HFFc6 (cell line): ENCODE results near the gene LHB. TPM values are rescaled to one million over a fixed set of nuclear protein-coding genes. Genes with fewer than 3 reads are reported as not detected.

ENCODE experiments used
- DNase-seq: peaks from one replicate; pipeline ENCODE4 v3.0.0-alpha.2; 2018
- H3K27ac Mint-ChIP-seq: 2 replicates; pipeline ENCODE4 v1.8.0; 2020; ENCODE audit warnings: mild to moderate bottlenecking, mixed read lengths
- H3K27me3 Mint-ChIP-seq: 2 replicates; pipeline ENCODE4 v1.8.0; 2021; ENCODE audit warnings: mild to moderate bottlenecking, moderate library complexity, mixed read lengths; ENCODE audit not compliant: insufficient read depth
- H3K36me3 Mint-ChIP-seq: 2 replicates; pipeline ENCODE4 v1.8.0; 2021; ENCODE audit warnings: low read depth, mixed read lengths
- H3K4me1 Mint-ChIP-seq: 2 replicates; pipeline ENCODE4 v1.8.0; 2020; ENCODE audit warnings: low read depth, mixed read lengths
- H3K4me3 Mint-ChIP-seq: 2 replicates; pipeline ENCODE4 v1.8.0; 2020; ENCODE audit warnings: mild to moderate bottlenecking, moderate library complexity, mixed read lengths
- H3K9me3 Mint-ChIP-seq: 2 replicates; pipeline ENCODE4 v1.8.0; 2020; ENCODE audit warnings: mild to moderate bottlenecking, mixed read lengths
- total RNA-seq, 6 experiments: library from RNA; stranded (reverse); fragmentation: NEBNext Ultra II Directional; extraction: Animal tissue kit (Norgen Biotek cat#: 25700); gene quantifications; 2 replicates in 1 of 6; 3 replicates in 5 of 6; pipeline ENCODE4 v1.2.3, GENCODE V29; 2021
- TF ChIP-seq, protein P1 (sequence below): fragments of 200-600 bp; sonication (generic); IDR thresholded peaks from 2 replicates; pipeline ENCODE4 v1.5.0; 2021; ENCODE audit warnings: antibody characterized with exemption, mild to moderate bottlenecking

The LHB gene
- total RNA-seq, 6 experiments from 2014 or later: 0.46 TPM; not detected in 5

DNA sequence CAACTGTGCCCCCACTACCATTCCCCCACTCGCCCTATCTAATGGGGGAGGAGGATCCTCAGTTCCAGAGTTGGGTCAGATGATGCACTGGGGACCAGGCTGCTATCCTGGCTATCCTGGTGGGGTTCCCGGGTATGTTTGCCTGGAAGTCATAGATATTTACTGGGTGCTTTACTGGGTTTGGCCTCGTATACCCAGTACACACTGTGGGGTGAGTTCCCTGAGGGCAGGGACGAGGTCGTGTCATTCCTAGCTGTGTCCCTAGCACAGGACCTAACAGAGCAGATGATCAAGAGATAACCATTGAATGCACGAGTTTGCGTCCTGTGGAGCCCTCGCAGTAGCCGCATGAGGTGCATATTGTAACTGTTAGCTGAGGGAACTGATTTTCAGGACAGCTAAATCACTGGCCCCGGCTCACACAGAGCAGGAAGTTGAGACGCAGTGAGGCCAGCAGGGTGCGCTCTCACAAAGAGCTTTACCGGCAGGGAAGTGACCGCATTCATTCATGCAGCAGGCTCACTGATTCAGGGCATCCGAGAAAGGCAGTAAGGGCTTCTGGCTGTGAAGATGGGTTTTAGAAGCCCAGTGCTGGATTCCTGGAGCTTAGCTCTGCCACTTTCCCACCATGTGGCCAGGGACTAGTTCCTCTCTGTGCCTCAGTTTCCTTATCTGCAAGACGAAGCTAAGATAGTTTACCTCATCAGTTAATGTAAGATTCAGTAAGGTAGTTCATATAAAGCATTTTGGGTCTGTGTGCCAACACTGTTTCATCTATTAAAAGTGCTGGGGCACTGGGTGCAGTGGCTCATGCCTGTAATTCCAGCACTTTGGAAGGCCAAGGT lies 17.2 kb downstream of the LHB start:
- Mint-ChIP-seq H3K4me3 (no peak overlapping the region), H3K4me1 (peaks cover 26% of the 10 kb centered on the region), H3K27me3 (no peaks in the 10 kb centered on the region; the same call in 1 of the 2 replicates), H3K27ac (peak overlapping the region; percentile 66), H3K9me3 (no peaks in the 10 kb centered on the region), H3K36me3 (peaks cover 11% of the 10 kb centered on the region)
- TF ChIP-seq, protein P1, sequence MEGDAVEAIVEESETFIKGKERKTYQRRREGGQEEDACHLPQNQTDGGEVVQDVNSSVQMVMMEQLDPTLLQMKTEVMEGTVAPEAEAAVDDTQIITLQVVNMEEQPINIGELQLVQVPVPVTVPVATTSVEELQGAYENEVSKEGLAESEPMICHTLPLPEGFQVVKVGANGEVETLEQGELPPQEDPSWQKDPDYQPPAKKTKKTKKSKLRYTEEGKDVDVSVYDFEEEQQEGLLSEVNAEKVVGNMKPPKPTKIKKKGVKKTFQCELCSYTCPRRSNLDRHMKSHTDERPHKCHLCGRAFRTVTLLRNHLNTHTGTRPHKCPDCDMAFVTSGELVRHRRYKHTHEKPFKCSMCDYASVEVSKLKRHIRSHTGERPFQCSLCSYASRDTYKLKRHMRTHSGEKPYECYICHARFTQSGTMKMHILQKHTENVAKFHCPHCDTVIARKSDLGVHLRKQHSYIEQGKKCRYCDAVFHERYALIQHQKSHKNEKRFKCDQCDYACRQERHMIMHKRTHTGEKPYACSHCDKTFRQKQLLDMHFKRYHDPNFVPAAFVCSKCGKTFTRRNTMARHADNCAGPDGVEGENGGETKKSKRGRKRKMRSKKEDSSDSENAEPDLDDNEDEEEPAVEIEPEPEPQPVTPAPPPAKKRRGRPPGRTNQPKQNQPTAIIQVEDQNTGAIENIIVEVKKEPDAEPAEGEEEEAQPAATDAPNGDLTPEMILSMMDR: peak; percentile 86
- peak; percentile 50 for DNase-seq

DNA sequence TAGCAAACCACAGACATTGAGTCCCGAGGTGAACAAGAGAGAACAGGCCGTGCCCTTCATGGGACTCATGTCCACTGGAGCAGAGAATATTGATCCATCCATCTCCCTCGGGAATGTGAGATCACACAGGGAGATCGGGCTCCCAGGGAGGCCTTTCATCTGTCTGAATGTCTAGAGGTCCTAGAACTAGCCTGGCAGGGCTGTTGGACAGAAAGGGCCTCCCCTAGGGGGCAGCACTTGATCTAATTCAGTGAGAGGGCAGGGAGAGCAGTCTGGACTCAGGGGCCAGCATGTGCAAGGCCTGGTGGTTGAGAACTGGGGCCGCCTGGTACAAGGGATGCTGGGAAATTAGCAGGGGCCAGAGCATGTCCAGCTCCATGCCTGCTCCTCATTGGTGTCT lies 18.9 kb downstream of the LHB start:
- Mint-ChIP-seq H3K27me3 (peaks cover 2% of the 10 kb centered on the region; the same call in 1 of the 2 replicates), H3K9me3 (no peaks in the 10 kb centered on the region), H3K4me1 (peaks cover 35% of the 10 kb centered on the region), H3K27ac (peak overlapping the region; percentile 42; the same call in 1 of the 2 replicates), H3K36me3 (peaks cover 18% of the 10 kb centered on the region), H3K4me3 (no peak overlapping the region)
- peak; percentile 50 for DNase-seq
- TF ChIP-seq, protein P1: peak; percentile 82

DNA sequence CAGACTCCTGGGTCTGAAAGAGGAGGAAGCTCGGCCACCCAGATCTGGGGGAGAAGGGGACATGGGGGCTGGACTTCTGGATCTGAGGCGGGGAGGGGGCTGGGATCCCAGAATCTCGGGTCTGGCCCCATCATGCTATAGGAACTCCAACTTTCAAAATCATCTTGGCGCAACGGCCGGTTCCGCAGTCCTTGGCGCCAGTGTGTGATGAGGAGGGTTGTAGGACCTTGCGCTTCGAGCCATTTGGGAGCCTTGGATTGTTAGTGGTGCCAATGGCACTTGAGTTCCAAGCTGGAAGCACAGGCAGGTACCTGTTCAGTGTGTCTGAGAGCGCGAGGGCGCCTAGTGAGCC lies 22.9 kb downstream of the LHB start:
- Mint-ChIP-seq H3K27me3 (peaks cover 2% of the 10 kb centered on the region; the same call in 1 of the 2 replicates), H3K4me3 (peak overlapping the region; percentile 99), H3K4me1 (peaks cover 38% of the 10 kb centered on the region), H3K27ac (peak overlapping the region; percentile 95), H3K36me3 (peaks cover 24% of the 10 kb centered on the region), H3K9me3 (no peaks in the 10 kb centered on the region)
- TF ChIP-seq, protein P1: no peak
- no peak for DNase-seq

DNA sequence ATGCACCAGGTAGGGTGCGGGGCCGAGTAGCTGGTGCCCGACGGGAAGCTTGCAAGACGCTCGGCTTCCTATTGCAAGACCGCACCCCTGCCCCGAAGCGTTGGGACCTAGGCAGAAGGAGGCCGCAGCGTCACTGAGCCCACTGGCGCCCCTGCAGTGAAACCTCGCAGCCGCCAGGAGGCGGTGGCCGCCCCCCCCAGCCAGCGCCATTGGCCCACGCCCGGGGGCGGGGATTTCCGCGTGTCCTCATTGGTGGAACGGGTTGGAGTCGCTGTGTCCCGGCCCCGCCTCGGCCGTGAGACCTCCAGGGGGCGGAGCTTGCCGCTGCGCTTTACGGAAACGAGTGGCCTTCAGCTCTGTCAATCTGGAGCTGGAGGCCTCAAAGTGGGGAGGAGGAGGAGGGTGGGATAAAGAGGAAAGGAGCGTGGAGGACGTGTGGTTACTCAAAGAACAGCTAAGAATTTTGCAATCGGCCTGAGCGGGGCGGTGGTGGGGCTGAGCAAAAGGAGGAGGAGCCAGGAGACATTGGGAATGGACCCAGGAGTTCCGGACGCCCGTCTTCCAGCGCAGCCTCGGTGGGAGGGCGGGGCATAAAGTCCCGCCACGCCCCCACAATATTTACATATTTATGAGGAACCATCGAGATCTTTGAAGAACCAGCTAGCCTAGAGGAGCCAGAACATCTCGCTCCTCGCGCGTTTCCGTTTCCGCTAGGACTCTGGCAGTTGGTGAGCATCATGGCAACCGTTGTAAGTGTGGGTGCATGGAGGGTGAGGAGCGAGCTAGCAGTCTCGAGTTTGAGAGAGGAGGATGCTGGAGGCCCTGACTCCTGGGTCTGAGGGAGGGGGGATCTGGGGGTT lies 23.5 kb downstream of the LHB start, which contains the start of the genes GYS1 and RUVBL2:
TSS of gene GYS1 (minus strand) at position 135 of the 860 bp plus-strand sequence. CDS start 197 bp downstream, outside the sequence.
TSS of gene RUVBL2 (plus strand) at position 713 of the 860 bp plus-strand sequence. CDS start at position 738, 25 bp downstream.
- peak; percentile 99 for DNase-seq
- H3K9me3 Mint-ChIP-seq: no peaks in the 10 kb centered on the region
- H3K4me1 Mint-ChIP-seq: peaks cover 38% of the 10 kb centered on the region
- peaks cover 2% of the 10 kb centered on the region; the same call in 1 of the 2 replicates for H3K27me3 Mint-ChIP-seq
- H3K36me3 Mint-ChIP-seq: peaks cover 29% of the 10 kb centered on the region
- peak within 1 kb of the TSS; percentile 99 for H3K4me3 Mint-ChIP-seq
- TF ChIP-seq, protein P1: peak; percentile 99
- H3K27ac Mint-ChIP-seq: peak within 1 kb of the TSS; percentile 95

DNA sequence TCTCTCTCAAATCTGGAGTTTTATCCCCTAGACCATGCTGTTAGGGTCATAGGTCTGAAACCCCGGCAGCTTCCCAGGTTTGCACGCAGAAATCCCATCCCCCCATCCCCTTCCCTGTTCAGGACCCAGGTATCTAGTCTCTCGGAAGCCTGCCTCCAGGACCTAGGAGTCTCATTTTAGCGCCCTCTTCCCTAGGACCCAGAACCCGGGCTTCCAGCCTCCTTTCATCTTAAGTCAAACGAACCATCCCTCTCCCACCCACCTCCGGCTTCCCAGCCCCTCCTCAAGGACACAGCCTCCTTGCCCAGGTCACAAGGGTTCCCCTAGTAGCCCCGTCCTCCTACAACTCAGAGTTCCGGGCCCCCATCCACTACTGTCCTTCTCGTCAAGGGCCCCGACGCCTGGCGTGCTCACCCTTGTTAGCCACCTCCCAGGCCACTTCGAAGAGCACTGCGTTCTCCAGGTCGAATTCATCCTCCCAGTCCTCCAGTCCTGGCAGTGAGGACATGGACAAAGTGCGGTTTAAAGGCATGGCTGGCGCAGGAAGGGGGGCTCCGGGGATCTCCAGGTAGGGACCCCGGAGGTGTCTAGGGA lies 24.2 kb downstream of the LHB start:
- peaks cover 35% of the 10 kb centered on the region for H3K36me3 Mint-ChIP-seq
- H3K9me3 Mint-ChIP-seq: no peaks in the 10 kb centered on the region
- DNase-seq: no peak
- H3K4me1 Mint-ChIP-seq: peaks cover 32% of the 10 kb centered on the region
- H3K27ac Mint-ChIP-seq: peak overlapping the region; percentile 95
- peak overlapping the region; percentile 99 for H3K4me3 Mint-ChIP-seq
- TF ChIP-seq, protein P1: no peak
- peaks cover 2% of the 10 kb centered on the region; the same call in 1 of the 2 replicates for H3K27me3 Mint-ChIP-seq
